ENCODE results near the gene TFB2M.

Gene TFB2M

DNA sequence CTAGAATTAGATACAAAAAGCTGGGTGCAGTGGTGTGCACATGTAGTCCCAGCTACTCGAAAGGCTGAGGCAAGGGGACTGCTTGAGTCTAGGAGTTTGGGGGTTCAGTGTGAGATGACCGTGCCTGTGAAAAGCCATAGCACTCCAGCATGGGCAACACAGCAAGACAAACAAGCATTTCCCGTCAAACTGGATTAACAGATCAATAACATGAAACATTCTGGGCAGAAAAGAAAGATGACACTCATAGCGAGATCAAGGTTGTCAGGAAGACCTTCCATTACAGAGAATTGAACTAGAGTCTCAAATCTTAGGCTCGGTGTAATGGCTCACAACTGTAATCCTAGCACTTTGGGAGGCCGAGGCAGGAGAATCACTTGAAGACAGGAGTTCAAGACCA is 14.0 kb downstream of the TFB2M start:
- no peak for DNase-seq (ENCODE audit: low spot score)

GRCh38 chr1:246550402-246550801 is 15.7 kb downstream of the TFB2M start:
- no peak for DNase-seq (ENCODE audit: low spot score)

DNA sequence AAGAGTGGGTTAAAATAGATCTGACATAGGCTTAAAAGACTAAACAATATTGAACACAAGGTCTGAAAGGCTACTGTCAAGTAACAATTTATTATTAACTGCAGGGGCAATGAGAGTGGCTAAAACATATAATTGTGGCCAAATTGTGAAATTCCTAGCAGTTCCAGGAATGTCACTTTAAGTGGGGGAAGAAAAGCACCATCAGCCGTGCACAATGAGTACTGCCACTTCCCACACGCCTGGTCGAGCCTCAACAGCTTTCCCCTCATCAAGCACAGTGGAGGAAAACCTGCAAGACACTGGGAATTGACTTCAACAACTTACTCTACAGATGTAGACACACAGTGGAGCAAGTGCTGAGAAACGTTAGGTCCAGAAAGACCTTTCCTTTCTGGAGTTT is 16.4 kb downstream of the TFB2M start:
- no peak for DNase-seq (ENCODE audit: low spot score)

DNA sequence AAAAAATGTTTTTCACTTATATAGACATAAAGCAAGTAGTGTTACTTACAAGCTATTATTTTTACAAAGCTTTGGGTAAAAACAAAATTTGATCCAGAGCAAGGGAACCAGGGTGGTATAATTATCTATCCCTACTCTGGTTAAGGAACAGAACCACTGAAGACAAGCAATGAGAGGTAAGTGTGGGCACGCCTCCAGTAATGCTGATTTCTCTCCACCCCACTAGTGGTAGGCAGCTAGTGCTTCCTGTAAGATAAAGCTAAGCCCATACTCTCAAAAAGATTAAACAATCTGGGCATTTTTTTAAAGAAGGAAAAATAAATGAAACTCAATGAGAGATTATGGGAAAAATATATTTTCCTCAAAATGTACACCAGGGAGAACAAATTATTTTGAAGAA is 22.1 kb downstream of the TFB2M start:
- DNase-seq (ENCODE audit: low spot score): no peak

GRCh38 chr1:246540738-246541491 is 25.1 kb downstream of the TFB2M start:
- DNase-seq (ENCODE audit: low spot score): no peak

- no peak for DNase-seq (ENCODE audit: low spot score)
Observed at GRCh38 chr1:246537887-246538286, 28.2 kb downstream of the TFB2M start.

- DNase-seq (ENCODE audit: low spot score): no peak
Observed at GRCh38 chr1:246537441-246537840, 28.6 kb downstream of the TFB2M start.

DNA sequence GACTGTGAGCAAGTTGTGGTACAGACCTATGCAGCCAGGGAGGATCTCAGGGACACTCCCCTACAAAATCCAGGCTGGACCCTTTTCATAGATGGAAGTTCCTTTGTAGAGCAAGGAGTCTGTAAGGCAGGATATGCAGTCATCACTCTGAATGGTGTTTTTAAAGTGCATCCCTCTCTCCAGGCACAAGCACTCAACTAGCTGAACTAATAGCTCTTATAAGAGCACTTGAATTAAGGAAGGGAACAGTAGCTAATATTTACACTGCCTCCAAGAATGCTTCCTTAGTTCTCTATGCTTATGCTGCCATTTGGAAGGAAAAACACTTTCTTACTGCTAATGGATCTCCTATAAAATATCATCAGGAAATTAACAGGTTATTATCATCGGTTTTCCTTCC is 31.9 kb downstream of the TFB2M start:
- DNase-seq (ENCODE audit: low spot score): no peak

- no peak for DNase-seq (ENCODE audit: low spot score)
Observed at GRCh38 chr1:246533371-246533905, 32.6 kb downstream of the TFB2M start.

DNA sequence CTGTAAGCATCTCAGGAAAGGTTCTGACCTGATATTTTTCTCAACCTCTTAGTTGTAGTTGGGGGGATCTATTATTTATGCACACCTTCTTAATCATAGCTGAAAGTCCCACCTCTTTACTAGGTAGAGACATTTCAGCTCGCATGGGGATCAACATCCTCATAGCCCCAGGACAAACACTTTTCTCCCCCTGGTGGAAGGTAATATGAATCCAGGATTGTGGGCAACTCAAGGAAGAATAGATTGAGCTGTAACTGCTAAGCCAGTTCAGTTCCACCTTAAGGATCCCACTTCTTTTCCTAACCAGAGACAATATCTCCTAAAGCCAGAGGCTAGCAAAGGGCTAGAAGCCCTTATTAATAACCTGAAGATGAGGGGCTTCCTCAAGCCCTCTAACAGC is 33.5 kb downstream of the TFB2M start:
- no peak for DNase-seq (ENCODE audit: low spot score)

DNA sequence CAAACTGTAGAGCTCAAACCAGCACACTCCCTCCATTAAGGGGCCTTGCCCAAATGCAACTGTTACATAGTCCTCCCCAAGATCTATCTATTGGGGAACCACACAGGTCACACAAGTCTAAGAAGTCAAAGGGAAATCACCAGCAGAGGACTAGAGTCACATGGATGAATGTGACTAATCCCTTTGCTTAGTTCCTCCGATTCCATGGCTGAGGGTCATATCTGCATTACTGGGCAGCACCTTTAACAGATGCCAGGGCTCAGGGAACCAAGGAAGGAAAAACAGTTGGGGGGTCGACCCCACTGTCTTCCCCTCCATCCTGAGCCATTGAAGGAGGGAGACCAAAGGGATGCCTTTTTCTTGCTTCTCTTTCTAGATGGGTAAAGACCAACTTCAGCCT is 35.6 kb downstream of the TFB2M start:
- no peak for DNase-seq (ENCODE audit: low spot score)

GRCh38 chr1:246528933-246529731 is 36.9 kb downstream of the TFB2M start:
- DNase-seq (ENCODE audit: low spot score): no peak

DNA sequence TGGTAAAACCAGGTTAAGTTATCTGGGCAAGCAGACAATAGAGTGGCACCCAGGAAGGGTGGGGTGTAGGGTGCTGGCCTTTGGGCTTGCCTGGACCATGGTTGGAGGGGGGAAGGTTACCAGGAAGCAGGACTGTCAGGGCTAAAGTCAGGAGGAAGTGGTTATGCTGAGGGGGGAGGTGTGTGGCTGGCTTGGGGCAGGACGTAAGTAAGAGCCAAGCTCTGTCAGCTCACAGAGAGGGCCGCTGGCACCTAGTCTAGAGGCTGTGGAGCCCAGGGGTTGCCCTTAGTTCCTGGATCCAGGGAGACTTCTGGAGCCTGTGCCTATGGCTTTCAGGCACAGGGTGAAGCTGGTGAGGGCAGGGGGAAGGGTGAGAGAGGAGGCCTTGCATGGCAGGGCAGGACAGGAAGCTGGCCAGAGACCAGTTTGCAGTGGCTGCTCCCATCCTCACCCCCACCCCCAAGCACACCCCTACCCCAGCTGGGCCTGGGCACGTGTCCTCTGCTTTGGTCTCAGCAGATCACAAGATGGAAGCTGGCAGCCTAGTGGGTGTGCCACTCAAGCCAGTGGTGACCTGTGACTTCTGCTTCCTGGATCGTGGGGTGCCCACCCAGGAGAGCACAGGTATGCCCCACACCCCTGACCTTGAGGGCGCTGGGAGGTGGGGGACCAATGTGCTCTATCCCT is 38.5 kb downstream of the TFB2M start:
- DNase-seq (ENCODE audit: low spot score): no peak

GRCh38 chr1:246526915-246527314 is 39.1 kb downstream of the TFB2M start:
- no peak for DNase-seq (ENCODE audit: low spot score)

DNA sequence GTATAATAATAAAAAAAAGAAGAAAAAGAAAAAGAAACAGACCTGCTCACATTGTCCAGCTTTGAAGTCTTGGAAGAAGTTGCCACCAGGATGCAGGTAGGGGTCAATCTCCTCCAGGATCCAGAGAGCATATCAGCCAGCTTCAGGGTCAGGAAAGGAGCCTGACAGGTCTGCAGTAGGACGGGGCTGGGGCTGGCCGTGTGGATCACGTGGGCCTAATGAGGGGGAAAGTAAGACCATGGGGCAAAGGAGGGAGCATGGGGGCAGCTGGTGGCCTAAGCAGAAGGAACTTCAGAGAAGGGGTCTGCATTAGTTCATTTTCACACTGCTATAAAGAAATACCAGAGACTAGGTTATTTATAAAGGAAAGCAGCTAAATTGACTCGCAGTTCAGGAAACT is 39.7 kb downstream of the TFB2M start:
- DNase-seq (ENCODE audit: low spot score): no peak

DNA sequence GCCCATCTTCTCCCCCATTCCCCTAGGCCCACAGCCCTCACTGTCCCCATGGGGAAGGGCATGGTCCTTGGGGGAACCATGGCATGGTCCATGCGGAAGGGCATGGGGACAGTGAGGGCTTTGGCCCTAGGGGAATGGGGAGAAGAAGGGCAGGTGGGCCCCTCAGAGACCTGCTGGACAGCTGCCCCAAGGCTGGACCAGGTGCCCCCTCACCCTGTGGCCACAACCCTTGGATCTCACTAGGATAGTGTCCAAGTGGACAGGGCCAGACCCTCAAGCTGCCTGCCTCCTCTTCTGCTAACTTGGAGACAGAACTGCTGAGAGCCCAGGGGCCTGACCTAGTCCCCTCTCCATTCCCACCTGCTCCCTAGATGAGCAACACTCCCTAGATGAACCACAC is 46.5 kb downstream of the TFB2M start:
- no peak for DNase-seq (ENCODE audit: low spot score)

GRCh38 chr1:246518456-246519205 is 47.4 kb downstream of the TFB2M start:
- no peak for DNase-seq (ENCODE audit: low spot score)

- DNase-seq (ENCODE audit: low spot score): no peak
Observed at GRCh38 chr1:246517391-246517790, 48.7 kb downstream of the TFB2M start.

DNA sequence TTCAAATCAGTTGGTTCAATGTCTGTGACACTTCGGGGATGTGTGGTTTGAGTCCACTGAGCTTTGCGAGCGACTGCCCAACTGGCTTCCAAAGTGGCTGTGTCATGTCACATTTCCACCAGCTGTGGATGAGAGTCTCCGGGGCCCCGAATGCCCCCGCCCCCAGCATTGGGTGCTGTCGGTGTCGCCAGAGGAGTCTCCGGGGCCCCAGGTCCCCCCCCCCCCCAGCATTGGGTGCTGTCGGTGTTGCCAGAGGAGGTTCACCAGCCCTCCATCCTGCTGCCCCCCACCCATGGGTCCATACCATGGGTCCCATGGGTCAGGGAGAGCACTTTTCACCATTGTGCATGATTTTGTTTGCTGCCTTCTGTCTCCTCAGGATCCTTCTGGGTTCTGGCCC is 49.9 kb downstream of the TFB2M start:
- no peak for DNase-seq (ENCODE audit: low spot score)

- no peak for DNase-seq (ENCODE audit: low spot score)
Observed at GRCh38 chr1:246515390-246516005, 50.6 kb downstream of the TFB2M start.

DNA sequence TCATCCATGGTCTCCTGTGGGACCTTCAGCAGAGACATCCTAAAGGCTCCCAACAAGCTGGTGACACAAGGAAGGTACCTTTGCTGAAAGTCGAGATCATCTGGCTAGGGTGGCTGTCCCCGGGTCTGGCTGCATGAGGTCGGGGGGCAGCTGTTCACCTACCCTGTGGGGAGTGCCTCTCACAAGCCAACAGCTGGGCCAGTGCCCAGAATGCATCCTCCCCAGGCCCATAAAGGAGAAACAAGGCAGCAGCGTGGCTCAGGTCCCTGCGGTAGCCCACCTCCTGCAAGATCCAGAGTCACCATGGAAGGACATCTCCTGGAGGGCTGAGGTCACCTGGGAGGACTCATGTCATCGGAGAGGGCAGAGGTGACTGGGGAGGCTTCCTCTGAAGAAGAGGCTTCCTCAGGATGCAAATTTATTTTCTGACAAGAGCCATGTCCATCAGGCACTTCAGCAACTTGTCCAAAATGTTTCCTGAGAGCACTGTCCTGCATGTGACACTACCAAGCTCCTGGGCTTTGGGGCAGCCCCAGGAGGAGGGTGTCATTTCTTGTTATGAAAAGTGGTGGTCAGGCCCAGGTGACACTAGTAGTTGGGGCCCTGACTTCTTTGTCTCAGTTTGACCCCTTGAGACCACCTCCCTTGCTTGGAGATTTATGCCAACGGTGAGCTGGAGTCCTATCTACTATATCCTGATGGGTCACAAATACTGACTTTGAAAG is 52.3 kb downstream of the TFB2M start:
- no peak for DNase-seq (ENCODE audit: low spot score)
